NCI-H1417 (cell line): ENCODE results near the gene CHRNA3.
"Not testable (repeated sequence)": the region's sequence is repeated elsewhere in the genome, so short reads cannot be mapped to it uniquely, and the experiment has no call there.

Experiments
- DNase-seq, 3 experiments: peaks; one replicate each; lab custom pipeline; 2025; lab: John Stamatoyannopoulos, UW

CHRNA3 gene

DNA sequence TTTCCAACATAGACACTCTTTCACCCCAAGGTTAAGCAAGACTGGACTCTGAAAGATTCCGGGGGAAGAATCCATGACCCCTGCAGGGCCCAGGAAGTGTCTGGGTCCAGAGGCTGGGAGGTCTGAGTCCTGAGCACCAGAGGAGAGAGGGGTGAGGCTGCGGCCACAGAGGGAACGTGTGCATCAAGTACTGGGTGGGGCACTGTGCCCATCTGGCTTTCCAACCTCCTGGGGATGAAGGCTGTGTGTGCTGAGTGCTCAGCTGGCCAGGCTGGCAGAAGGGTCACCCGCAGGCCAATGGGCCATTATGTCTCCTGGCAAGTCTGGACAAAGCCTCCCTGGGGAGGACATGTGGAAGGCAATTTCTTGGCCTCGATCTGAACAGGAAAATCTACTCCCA is 3.3 kb downstream of the CHRNA3 start:
- DNase-seq = peak in 2 of 3 experiments; percentile 25 to 74

DNA sequence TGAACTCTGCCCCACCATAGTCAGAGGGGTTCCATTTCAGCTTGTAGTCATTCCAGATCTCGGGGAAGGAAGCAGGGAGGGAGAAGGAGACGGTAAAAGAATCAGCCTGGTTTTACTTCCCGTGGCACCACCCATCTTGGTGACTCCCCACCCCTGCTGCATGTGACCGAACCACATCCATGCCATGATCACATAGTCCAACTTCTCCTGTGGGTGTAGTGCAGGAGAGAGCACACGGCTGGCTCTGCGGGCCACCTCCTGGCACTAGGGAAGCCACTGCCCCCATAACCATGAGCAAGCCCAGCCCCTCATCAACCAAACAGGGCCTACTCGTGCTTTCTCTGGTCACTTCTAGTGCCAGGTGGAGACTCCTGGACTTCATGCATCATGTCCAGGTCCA is 3.7 kb downstream of the CHRNA3 start:
- no peak for DNase-seq

DNA sequence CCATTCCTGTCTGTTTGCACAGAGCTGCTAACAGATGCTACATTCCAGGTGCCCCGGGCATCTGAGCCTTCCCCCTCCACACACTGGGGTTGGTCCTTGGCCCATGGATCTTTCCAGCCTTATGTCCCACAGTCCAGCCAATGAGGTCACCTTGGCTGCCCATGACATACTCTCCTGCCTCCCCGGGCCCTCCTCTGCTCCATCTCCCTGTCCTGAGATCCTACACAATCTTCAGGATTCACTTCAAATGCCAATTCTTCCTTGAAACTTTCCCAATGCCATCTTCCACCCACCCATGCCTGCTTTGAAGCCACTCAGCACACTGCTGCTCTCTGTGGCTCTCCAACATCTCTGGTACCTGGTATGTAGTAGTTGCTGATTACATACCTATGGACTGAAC is 4.3 kb downstream of the CHRNA3 start:
- DNase-seq = no peak

GRCh38 chr15:78615151-78615589 is 5.6 kb downstream of the CHRNA3 start:
- no peak for DNase-seq

GRCh38 chr15:78614021-78614420 is 6.8 kb downstream of the CHRNA3 start:
- no peak for DNase-seq

GRCh38 chr15:78609551-78609950 is 11.2 kb downstream of the CHRNA3 start:
- not testable (repeated sequence) for DNase-seq

- no peak for DNase-seq
These were observed 15.1 kb downstream of the CHRNA3 start for GRCh38 chr15:78605680-78606079.

- DNase-seq = no peak
These were observed 15.6 kb downstream of the CHRNA3 start for GRCh38 chr15:78605201-78605600.

- DNase-seq = no peak
These were observed 16.4 kb downstream of the CHRNA3 start for GRCh38 chr15:78604420-78604819.

GRCh38 chr15:78603467-78603866 is 17.3 kb downstream of the CHRNA3 start:
- no peak for DNase-seq

GRCh38 chr15:78599189-78599588 is 21.6 kb downstream of the CHRNA3 start:
- DNase-seq = no peak

DNA sequence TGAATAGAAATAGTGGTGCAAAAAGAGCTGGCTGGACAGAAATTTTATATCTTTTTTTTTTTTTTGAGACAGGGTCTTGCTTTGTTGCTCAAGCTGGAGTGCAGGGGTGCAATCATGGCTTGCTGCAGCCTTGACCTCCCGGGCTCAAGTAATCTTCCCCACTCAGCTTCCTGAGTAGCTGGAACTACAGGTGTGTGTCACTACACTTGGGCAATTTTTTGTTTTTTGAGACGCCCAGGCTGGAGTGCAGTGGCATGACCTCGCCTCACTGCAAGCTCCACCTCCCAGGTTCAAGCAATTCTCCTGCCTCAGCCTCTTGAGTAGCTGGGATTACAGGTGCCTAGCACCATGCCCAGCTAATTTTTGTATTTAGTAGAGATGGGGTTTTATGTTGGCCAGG is 22.4 kb downstream of the CHRNA3 start:
- no peak for DNase-seq

GRCh38 chr15:78597583-78597982 is 23.2 kb downstream of the CHRNA3 start:
- DNase-seq = no peak

GRCh38 chr15:78574944-78575343 is 45.9 kb downstream of the CHRNA3 start:
- no peak for DNase-seq

GRCh38 chr15:78573416-78573815 is 47.4 kb downstream of the CHRNA3 start:
- DNase-seq = no peak

GRCh38 chr15:78571382-78571781 is 49.4 kb downstream of the CHRNA3 start:
- peak in 1 of 3 experiments; percentile 26 for DNase-seq

- DNase-seq = no peak
These were observed 50.1 kb downstream of the CHRNA3 start for GRCh38 chr15:78570710-78571109.

DNA sequence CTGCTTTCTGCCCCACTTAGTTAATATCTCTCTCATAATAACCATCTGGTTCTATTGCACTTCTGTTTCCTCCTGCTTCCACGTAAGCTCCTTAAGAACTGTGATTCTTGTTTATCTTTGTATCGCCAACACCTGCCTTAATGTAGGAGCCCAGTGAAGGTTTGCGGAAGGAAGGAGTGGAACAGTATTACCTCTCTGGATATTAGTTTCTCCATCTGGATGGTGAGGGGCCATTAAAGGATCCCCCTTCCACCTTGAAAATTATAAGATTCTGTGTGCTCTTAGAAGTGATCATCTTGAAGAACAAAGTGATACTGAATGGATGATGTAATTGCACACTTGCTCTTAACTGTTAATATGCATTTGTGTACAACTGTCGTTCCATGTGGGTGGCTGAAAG is 53.3 kb downstream of the CHRNA3 start:
- peak in 1 of 3 experiments; percentile 16 for DNase-seq

GRCh38 chr15:78565951-78566774 is 54.6 kb downstream of the CHRNA3 start:
- peak; percentile 6 to 87 (median 82) for DNase-seq

- DNase-seq = peak; percentile 88 to 96 (median 93)
These were observed 55.5 kb downstream of the CHRNA3 start, which contains the start of gene CHRNA5 for GRCh38 chr15:78565097-78565950. Gene CHRNA5, plus strand, starts transcription at chr15:78565520. Its CDS starts 200 bp downstream, at chr15:78565720.

DNA sequence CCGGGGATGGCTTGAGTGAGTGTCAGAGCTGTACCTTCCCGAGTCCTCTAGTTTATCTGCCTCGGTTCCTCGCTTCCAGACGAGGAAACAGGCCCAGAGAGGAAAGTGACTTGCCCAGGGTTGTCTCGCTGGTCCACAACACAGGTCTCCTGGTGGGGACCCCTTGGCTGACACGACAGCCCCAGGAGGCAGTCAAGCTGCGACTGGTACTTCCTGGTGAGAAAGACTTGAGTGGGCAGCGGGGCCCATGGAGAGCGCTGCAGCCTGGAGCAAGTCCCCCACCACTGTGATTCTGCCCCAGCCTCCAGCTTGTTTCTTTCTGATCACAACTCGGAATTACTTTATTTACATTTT is 56.1 kb downstream of the CHRNA3 start:
- no peak for DNase-seq

DNA sequence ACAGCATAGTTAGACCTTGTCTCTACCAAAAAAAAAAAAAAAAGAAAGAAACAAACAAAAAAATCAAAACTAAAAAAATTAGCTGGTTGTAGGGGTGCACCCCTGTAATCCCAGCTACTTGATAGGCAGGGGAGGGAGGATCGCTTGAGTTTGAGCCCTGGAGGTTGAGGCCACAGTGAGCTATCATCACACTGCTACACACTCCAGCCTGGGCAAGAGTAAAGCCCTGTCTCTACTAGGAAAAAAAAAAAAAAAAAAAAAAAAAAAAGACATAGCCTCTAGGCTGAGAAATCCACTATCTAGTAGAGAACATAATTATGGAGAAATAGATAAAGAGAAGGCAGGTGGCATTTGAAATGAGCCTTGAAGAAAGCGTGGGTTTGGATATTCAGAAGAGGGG is 57.7 kb downstream of the CHRNA3 start:
- DNase-seq = no peak

DNA sequence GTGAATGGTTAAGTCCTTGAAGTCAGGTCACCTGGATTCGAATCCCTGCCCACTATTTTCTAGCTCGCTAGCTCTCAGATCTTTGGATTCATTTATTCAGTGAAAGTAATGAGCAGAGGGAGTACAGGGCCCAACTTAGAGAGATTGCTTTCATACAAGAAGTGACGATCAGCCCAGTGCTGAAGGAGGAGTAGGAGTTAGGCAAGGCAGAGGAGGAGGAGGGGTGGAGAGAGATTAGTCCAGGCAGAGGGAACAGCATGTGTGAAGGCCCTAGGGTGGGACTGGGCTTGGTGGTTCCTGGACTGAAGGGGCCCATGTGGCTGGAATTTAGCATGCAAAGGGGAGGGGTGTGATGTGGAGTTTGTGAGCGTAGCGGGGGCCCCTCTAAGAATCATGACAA is 59.3 kb downstream of the CHRNA3 start:
- no peak for DNase-seq
